HG03342 (cell line): ENCODE data around the gene SPTBN4.
"Not testable (repeated sequence)": the region's sequence is repeated elsewhere in the genome, so short reads cannot be mapped to it uniquely, and the experiment has no call there.

Source experiments
- ATAC-seq: cut with Tn5 transposase; IDR thresholded peaks from one replicate; pipeline ENCODE4 v1.9.1; 2021; ENCODE audit warnings: mild to moderate bottlenecking, moderate library complexity; ENCODE audit not compliant: unreplicated experiment

Gene SPTBN4

GRCh38 chr19:40556953-40557530 is 90.2 kb downstream of the SPTBN4 start:
- ATAC-seq, result no peak

GRCh38 chr19:40559394-40559793 is 92.6 kb downstream of the SPTBN4 start:
- ATAC-seq, result no peak

DNA sequence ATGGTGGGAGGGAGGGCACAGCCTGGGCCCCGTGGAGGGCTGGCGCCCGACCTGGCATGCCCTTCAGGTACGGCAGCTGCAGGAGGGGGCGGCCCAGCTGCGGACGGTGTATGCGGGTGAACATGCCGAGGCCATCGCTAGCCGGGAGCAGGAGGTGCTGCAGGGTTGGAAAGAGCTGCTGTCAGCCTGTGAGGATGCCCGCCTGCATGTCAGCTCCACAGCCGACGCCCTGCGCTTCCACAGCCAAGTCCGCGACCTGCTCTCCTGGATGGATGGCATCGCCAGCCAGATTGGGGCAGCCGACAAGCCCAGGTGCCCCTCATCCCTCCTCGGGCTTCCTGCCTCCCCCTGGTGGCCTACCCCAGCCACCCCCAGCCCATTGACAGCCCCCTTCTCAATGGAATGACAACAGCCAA is 93.3 kb downstream of the SPTBN4 start:
- no peak for ATAC-seq

GRCh38 chr19:40561947-40562346 is 95.1 kb downstream of the SPTBN4 start:
- no peak for ATAC-seq

DNA sequence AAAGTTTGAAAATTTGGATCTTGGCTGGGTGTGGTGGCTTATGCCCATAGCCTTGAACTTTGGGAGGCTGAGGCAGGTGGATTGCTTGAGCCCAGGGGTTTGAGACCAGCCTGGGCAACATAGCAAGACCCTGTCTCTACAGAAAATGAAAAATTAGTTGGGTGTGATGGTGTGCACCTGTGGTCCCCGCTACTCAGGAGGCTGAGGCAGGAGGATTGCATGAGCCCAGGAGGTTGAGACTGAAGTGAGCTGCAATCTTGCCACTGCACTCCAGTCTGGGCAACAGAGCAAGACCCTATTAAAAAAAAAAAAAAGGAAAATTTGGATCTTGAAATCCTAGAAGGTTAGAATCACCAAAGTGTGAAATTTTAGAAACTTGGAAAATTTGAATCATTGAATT is 97.7 kb downstream of the SPTBN4 start:
- ATAC-seq, result not testable (repeated sequence)

GRCh38 chr19:40565355-40565754 is 98.6 kb downstream of the SPTBN4 start:
- ATAC-seq, result no peak

GRCh38 chr19:40565910-40566495 is 99.2 kb downstream of the SPTBN4 start:
- no peak for ATAC-seq

GRCh38 chr19:40567040-40567749 is 100.4 kb downstream of the SPTBN4 start:
- ATAC-seq, result no peak

DNA sequence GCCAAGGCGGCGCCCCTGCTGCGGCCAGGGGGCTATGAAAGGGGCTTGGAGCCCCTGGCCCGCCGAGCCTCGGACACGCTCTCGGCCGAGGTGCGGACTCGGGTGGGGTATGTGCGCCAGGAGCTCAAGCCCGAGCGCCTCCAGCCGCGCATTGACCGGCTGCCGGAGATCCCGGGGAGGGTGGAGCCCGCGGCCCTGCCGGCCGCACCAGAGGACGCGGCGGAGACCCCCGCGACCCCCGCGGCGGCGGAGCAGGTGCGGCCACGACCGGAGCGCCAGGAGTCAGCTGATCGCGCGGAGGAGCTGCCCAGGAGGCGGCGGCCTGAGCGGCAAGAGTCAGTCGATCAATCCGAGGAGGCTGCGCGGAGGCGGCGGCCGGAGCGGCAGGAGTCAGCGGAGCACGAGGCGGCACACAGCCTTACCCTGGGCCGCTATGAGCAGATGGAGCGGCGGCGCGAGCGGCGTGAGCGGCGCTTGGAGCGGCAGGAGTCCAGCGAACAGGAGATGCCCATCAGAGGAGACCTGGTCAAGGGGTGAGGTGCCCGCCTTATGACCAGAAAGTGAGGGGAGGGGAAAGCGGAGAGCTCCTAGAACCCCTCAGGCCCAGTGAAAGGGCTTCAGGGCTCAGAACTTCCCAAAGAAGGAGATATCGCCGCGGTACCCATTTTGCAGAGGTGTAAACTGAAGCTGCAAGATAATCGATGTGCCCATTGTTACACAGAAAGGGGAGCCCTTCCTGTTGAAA is 101.1 kb downstream of the SPTBN4 start:
- no peak for ATAC-seq

- ATAC-seq, result peak; percentile 76
Measured at GRCh38 chr19:40570313-40571004, 103.7 kb downstream of the SPTBN4 start.

GRCh38 chr19:40571005-40571318 is 104.2 kb downstream of the SPTBN4 start:
- ATAC-seq, result no peak

DNA sequence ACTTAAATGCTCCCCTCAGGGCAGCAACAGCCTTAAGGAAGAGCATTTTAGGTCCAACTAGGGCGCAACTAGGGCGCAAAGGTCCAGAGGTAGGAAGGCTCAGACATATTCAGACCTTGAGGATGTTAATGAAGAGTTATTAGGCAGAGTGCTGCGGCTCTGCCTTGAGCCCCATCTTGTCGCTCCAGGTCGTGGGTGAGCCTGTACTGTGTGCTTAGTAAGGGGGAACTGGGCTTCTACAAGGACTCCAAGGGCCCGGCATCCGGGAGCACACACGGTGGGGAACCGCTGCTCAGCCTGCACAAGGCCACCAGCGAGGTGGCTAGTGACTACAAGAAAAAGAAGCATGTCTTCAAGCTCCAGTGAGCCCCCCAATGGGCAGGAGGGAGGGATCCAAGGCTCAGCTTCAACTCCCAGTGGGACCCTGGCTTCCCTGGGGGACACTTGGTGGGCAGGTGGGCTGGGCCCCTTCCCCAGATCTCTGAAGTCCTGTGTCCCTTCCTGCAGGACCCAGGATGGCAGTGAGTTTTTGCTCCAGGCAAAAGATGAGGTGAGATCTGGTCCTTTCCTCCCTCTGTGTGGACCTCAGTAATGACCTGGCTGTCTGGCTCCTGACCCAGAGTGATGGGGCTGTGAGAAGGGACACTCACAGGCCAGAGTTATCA is 105.2 kb downstream of the SPTBN4 start:
- ATAC-seq, result no peak

- ATAC-seq, result no peak
Measured at GRCh38 chr19:40575326-40575725, 108.5 kb downstream of the SPTBN4 start.

- ATAC-seq, result peak; percentile 7
Measured at GRCh38 chr19:40576151-40576584, 109.4 kb downstream of the SPTBN4 start.

DNA sequence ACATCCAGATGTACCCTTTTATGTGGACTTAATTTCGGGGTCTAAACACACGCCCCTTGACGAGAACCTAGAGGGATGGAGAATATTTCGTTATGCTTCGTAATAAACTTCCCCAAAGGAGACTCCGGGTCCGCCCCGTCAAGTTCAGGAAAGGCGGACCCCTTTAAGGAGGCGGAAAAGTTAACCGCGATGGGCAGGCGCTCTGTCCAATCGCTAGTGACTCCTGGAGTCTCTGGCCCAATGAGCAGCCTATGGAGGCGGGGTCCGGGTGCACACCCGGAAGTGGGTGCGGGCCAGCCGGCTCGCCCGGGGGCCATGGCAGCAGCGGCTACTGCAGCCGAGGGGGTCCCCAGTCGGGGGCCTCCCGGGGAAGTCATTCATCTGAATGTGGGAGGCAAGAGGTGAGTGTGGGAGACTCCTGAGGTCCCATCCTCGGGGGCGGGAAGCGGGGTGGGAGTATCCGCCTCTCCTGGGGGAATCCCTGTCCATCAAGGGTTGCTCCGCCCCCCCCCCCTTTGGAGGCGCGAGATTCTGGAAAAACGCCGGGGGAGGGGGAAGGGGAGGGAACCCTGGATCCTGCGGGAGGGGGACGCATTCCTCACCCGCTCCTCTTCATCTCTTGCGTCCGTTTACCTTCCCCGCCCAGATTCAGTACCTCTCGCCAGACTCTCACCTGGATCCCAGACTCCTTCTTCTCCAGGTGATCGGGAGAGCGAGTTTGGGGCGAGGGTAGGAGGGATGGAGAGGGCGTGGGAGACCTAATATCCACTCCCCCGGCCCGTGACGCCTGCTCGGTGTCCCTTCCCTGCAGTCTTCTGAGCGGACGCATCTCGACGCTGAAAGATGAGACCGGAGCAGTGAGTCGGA is 110.0 kb downstream of the SPTBN4 start, which contains the start of gene SHKBP1:
TSS of gene SHKBP1 (plus strand) at position 289 of the 867 bp plus-strand sequence. CDS start at position 316, 27 bp downstream.
- ATAC-seq, result peak; percentile 94

GRCh38 chr19:40578442-40578908 is 111.7 kb downstream of the SPTBN4 start:
- no peak for ATAC-seq

DNA sequence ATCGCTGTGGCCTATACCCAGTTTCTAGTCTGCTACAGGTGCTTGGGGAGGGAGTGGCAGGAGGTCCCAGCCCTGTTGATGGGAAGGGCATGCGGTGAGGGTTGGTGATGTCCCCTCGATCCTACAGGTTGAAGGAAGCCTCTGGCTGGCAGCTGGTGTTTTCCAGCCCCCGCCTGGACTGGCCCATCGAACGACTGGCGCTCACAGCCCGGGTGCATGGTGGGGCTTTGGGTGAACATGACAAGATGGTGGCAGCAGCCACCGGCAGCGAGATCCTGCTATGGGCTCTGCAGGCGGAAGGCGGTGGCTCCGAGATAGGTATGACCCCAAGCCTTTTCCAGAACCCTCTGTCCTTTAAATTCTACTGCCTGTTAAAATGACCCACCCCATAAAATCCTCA is 113.8 kb downstream of the SPTBN4 start:
- no peak for ATAC-seq

DNA sequence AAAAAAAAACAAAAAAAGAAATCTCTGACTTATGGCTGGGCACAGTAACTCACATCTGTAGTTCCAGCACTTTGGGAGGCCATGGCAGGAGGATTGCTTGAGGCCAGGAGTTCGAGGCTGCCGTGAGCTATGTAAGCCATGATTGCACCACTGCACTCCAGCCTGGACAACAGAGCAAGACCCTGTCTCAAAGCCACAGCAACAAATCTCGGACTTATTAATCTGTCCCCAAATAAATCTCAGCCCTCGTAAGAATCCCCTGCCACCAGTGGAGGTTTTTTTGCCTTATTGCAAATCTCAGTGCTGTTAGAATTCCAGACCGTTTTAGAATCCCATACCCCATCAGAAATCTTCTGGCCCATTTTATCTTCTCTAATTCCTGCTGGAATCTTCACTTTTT is 114.7 kb downstream of the SPTBN4 start:
- no peak for ATAC-seq

DNA sequence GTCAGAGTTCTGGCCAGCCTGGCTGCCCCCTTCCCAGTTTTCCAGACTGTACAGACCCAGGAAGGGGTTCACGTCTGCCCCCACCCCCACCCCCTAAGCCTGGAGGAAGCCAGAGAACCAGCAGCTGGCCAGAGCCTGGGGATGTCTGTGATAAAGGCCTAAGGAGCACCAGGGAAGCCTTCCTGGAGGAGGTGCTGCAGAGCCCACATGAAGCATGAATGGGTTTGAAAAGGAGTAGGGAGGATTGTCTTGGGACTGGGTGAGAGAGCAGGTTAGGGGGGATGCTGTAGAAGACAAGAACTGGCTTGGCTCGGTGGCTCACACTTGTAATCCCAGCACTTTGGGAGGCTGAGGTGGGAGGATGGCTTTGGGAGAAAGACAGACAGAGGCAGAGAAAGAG is 115.7 kb downstream of the SPTBN4 start:
- ATAC-seq, result no peak
